GM12878 (cell line): ENCODE measurements around the gene SELENOT. TPM values are rescaled to one million over a fixed set of nuclear protein-coding genes. Genes with fewer than 3 reads are reported as not detected.
"Not testable (repeated sequence)": the region's sequence is repeated elsewhere in the genome, so short reads cannot be mapped to it uniquely, and the experiment has no call there.

Experiments used
- ATAC-seq: fragments of 200-7000 bp; cut with Tn5 transposase; 3 replicates; pipeline ENCODE4 v1.9.1; 2020; ENCODE audit warnings: mild to moderate bottlenecking, moderate library complexity
- BruUV-seq: library from RNA; stranded (reverse); fragments of 400-500 nt; replicated peaks from 2 replicates; lab custom pipeline; 2021; lab: Mats Ljungman, UMichigan
- CTCF ChIA-PET: fragments of 300-600 bp; sonication (Branson Sonifier 250); formaldehyde crosslinking; extraction: SDS; loops from one replicate; lab custom pipeline; 2021; ENCODE audit warnings: inconsistent platforms; lab: Yijun Ruan, JAX
- POLR2A ChIA-PET: fragments of 350-600 bp; formaldehyde crosslinking; extraction: SDS; loops from one replicate; lab custom pipeline; 2021; ENCODE audit warnings: inconsistent platforms; lab: Charles Lee
- RAD21 ChIA-PET: fragments of 300-600 bp; sonication (Branson Sonifier 250); formaldehyde crosslinking; loops from one replicate; lab custom pipeline; 2023; ENCODE audit warnings: antibody characterized with exemption; ENCODE audit not compliant: unreplicated experiment; lab: Charles Lee
- SMC1A ChIA-PET: fragments of 300-600 bp; sonication (Branson Sonifier 250); formaldehyde crosslinking; loops from one replicate; lab custom pipeline; 2023; ENCODE audit not compliant: unreplicated experiment, uncharacterized antibody; lab: Charles Lee
- DNase-seq: peaks from one replicate; pipeline ENCODE4 v3.0.0-alpha.2; 2011; ENCODE audit warnings: low read depth, low spot score
- FAIRE-seq: peaks from 3 replicates; lab custom pipeline; 2011; peaks lifted over from hg19 to GRCh38; lab: Jason Lieb, UNC
- H2AFZ ChIP-seq: 2 replicates; pipeline ENCODE4 v1.6.0; 2011; ENCODE audit warnings: low read depth, low read length, control low read depth; ENCODE audit not compliant: control insufficient read depth
- H3K27ac ChIP-seq: 2 replicates; pipeline ENCODE4 v1.5.1; 2011; ENCODE audit warnings: control low read depth; ENCODE audit not compliant: control insufficient read depth, insufficient read depth
- H3K27me3 ChIP-seq, 2 experiments: replicated peaks in 1 of 2; 2 replicates each; pipeline versions ENCODE4 v1.6.0 to v1.6.1; 2011; ENCODE audit warnings: low read length in 1 of 2; ENCODE audit not compliant: control insufficient read depth in 2 of 2, insufficient read depth in 2 of 2
- H3K36me3 ChIP-seq, 2 experiments: 2 replicates each; pipeline ENCODE4 v1.5.1; 2011; ENCODE audit warnings: low read length in 1 of 2; ENCODE audit not compliant: control insufficient read depth in 2 of 2, insufficient read depth in 2 of 2
- H3K4me1 ChIP-seq: 2 replicates; pipeline ENCODE4 v1.6.1; 2011; ENCODE audit warnings: mild to moderate bottlenecking, low read length, moderate library complexity, mixed read lengths; ENCODE audit not compliant: control insufficient read depth, insufficient read depth
- H3K4me2 ChIP-seq: 2 replicates; pipeline ENCODE4 v1.6.0; 2011; ENCODE audit warnings: control low read depth; ENCODE audit not compliant: control insufficient read depth, insufficient read depth
- H3K4me3 ChIP-seq: fragments of 200-600 bp; sonication (generic); 2 replicates; pipeline ENCODE4 v1.5.1; 2016
- H3K79me2 ChIP-seq: 2 replicates; pipeline ENCODE4 v1.6.0; 2011; ENCODE audit warnings: low read length; ENCODE audit not compliant: control insufficient read depth, insufficient read depth
- H3K9ac ChIP-seq: 2 replicates; pipeline ENCODE4 v1.8.0; 2011; ENCODE audit warnings: low read length, control low read depth, mixed read lengths; ENCODE audit not compliant: control insufficient read depth, insufficient read depth
- H3K9me3 ChIP-seq: replicated peaks from 3 replicates; pipeline ENCODE4 v1.5.1; 2011; ENCODE audit warnings: mild to moderate bottlenecking, low read length; ENCODE audit not compliant: control insufficient read depth, insufficient read depth
- H4K20me1 ChIP-seq: 2 replicates; pipeline ENCODE4 v1.6.0; 2011; ENCODE audit not compliant: control insufficient read depth, insufficient read depth
- ATF7 ChIP-seq: fragments of 450-650 bp; IDR thresholded peaks from 2 replicates; pipeline ENCODE4 v1.6.1; 2016; ENCODE audit warnings: low read depth, mild to moderate bottlenecking
- BMI1 ChIP-seq: fragments of 450-650 bp; IDR thresholded peaks from 2 replicates; pipeline ENCODE4 v1.6.1; 2016; ENCODE audit warnings: mild to moderate bottlenecking, moderate library complexity, borderline replicate concordance
- CEBPZ ChIP-seq: fragments of 150-350 bp; IDR thresholded peaks from 2 replicates; pipeline ENCODE4 v1.6.1; 2016; ENCODE audit warnings: low read depth, low read length
- IKZF2 ChIP-seq, 2 experiments: fragments of 450-650 bp; IDR thresholded peaks; 2 replicates each; pipeline ENCODE4 v1.6.1; 2017; ENCODE audit warnings: mild to moderate bottlenecking in 2 of 2, moderate library complexity in 2 of 2
- NBN ChIP-seq: fragments of 450-650 bp; IDR thresholded peaks from 2 replicates; pipeline ENCODE4 v1.6.1; 2016
- POLR2AphosphoS5 ChIP-seq: IDR thresholded peaks from 2 replicates; pipeline ENCODE4 v1.6.1; 2011; ENCODE audit warnings: mild to moderate bottlenecking, low read length, inconsistent platforms
- RAD51 ChIP-seq: fragments of 450-650 bp; IDR thresholded peaks from 2 replicates; pipeline ENCODE4 v1.6.1; 2016; ENCODE audit warnings: moderate library complexity, mild to moderate bottlenecking, inconsistent platforms
- ZNF687 ChIP-seq: fragments of 450-650 bp; IDR thresholded peaks from 2 replicates; pipeline ENCODE4 v1.6.1; 2017; ENCODE audit warnings: mild to moderate bottlenecking, moderate library complexity
- WGBS: methylation state at CpG from one replicate; pipeline ENCODE4 v1.1.6; 2016; ENCODE audit warnings: low lambda C conversion rate; ENCODE audit not compliant: insufficient replicate concordance, insufficient coverage; ENCODE audit errors: missing lambda C conversion rate; 5-methylcytosine and 5-hydroxymethylcytosine counted together
- in situ Hi-C: fragments of 300-500 bp; cut with MboI; formaldehyde crosslinking; loops from 9 replicates; pipeline ENCODE4 v1.14.3; 2018; ENCODE audit warnings: mixed read lengths
- intact Hi-C: fragments of 100-400 bp; cut with micrococcal nuclease; formaldehyde crosslinking; loops from one replicate; pipeline ENCODE4 v1.14.2; 2022; ENCODE audit not compliant: unreplicated experiment
- polyA plus RNA-seq, 11 experiments: library from polyadenylated mRNA; depleted of rRNA in 4 of 11; unstranded in 6 of 11; stranded (reverse) in 5 of 11; fragments of >200 nt; fragmentation: Nextera tagmentation in 4 of 11; fragmentation: Illumina TruSeq in 1 of 11; extraction: Ambion mirVana in 4 of 11; extraction: Trizol in 1 of 11; gene quantifications; 1 replicate in 1 of 11; 2 replicates in 10 of 11; pipeline versions ENCODE4 v1.2.1 to v1.2.3, GENCODE V29; 2011 to 2016; ENCODE audit warnings: inconsistent platforms in 2 of 11, missing spikeins in 2 of 11, low read depth in 1 of 11
- total RNA-seq, 4 experiments: library from RNA; depleted of rRNA in 3 of 4; stranded (reverse); fragments of >200 nt in 3 of 4; fragmentation: Illumina TruSeq in 1 of 4; extraction: Trizol in 1 of 4; gene quantifications; 2 replicates each; pipeline versions ENCODE4 v1.2.1 to v1.2.3, GENCODE V29; 2013 to 2021
- TF ChIP-seq, protein P1 (sequence below): fragments of 450-650 bp; IDR thresholded peaks from 2 replicates; pipeline ENCODE4 v1.6.1; 2017; ENCODE audit warnings: low read depth, mild to moderate bottlenecking, moderate library complexity

The SELENOT gene
- total and polyA plus RNA-seq, 10 of the 15 experiments (the other 5 are each of a cell fraction or from before 2014, with no cell fraction given): 89.4 to 768 (median 261) TPM

DNA sequence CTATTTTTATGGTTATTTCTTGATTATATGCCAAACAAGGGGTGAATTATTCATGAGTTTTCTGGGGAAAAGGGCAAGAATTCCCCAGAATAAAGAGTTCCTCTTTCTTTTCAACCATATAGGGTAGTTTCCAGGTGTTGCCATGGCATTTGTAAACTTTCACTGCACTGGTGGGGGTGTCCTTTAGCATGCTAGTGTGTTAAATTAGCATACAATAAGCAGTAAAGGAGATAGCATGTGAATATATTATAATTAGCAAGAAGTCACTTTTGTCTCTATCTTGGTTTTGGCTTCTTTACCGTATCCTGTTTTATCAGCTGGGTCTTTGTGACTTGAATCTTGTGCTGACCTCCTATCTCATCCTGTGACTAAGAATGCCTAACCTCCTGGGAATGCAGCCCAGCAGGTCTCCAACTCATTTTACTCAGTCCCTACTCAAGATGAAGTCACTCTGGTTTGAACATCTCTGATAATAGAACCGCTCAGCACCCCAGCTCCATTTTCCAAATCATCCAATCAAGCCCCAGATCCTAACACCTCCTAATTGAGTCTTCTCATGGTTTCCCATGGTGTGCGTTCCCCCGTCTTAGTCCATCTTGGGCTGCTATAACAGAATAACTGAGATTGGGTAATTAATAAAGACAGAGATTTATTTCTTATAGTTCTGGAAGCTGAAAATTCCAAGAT is 3.4 kb upstream of the SELENOT start (continued):
- TF ChIP-seq CEBPZ: no peak
- peak; percentile 24; the same call in 1 of the 2 replicates for TF ChIP-seq ATF7
- TF ChIP-seq BMI1: peak; percentile 91
- TF ChIP-seq, all 136 proteins: peak for 25

DNA sequence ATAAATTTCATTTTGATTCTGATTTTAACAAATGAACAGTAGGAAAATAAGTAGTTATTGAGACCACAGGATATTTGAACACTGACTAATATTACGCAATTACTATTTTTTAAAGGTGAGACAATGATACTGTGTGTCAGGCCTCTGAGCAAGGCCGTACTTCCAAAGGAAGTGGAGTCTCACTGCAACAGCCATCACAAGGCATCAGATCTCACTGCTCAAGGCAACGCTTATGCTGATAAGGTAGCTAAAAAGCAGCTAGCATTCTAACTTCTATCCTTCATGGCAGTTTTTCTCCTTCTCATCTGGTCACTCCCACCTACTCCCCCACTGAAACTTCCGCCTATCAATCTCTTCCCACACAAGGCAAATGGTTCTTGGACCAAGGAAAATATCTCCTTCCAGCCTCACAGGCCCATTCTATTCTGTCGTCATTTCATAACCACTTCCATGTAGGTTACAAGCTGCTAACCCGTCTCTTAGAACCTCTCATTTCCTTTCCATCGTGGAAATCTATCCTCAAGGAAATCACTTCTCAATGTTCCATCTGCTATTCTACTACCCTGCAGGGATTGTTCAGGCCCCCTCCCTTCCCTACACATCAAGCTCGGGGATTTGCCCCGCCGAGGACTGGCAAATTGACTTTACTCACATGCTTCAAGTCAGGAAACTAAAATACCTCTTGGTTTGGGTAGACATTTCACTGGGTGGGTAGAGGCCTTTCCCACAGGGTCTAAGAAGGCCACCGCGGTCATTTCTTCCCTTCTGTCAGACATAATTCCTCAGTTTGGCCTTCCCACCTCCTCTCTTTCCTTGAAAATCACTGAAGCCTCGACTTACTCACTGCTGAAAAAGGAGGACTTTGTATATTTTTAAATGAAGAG is 2.2 kb upstream of the SELENOT start:
- DNase-seq, CTCF ChIA-PET, H3K36me3 ChIP-seq, H3K9me3 ChIP-seq, FAIRE-seq, H3K27me3 ChIP-seq, in situ Hi-C loops, H2AFZ ChIP-seq, ATAC-seq, H4K20me1 ChIP-seq: not testable (repeated sequence)
- Histone ChIP-seq H3K27ac (peak overlapping the region; percentile 88), H3K79me2 (peaks cover 92% of the 10 kb centered on the region), H3K4me1 (peaks cover 18% of the 10 kb centered on the region), H3K4me2 (peak overlapping the region; percentile 82), H3K9ac (peak overlapping the region; percentile 92), H3K4me3 (peak overlapping the region; percentile 92)
- RAD21 ChIA-PET: interaction anchor here (0.6 to 3.3 kb wide), 2 partner anchors 55 to 101 kb away, joined by 4 to 25 read pairs; partner anchors contain the start of genes EIF2A and SERP1
- intact Hi-C loops: loop anchor here (5.0 kb wide), 2 partner anchors 101 to 189 kb away; partner anchors contain the start of gene ERICH6
- SMC1A ChIA-PET: interaction anchor here (0.7 to 1.2 kb wide), 5 partner anchors 51 to 943 kb away, joined by 3 read pairs; partner anchors contain the start of genes EIF2A, SERP1 and WWTR1
- POLR2A ChIA-PET: interaction anchor here (1.0 to 5.0 kb wide), 5 partner anchors 9 to 162 kb away, joined by 3 to 33 read pairs (median 9); partner anchors contain the start of genes EIF2A, SERP1 and SIAH2
- 0% methylated on average over 13 of the region's 13 CpGs for WGBS
- BruUV-seq: TSS peak; percentile 64
- TF ChIP-seq, protein P1, sequence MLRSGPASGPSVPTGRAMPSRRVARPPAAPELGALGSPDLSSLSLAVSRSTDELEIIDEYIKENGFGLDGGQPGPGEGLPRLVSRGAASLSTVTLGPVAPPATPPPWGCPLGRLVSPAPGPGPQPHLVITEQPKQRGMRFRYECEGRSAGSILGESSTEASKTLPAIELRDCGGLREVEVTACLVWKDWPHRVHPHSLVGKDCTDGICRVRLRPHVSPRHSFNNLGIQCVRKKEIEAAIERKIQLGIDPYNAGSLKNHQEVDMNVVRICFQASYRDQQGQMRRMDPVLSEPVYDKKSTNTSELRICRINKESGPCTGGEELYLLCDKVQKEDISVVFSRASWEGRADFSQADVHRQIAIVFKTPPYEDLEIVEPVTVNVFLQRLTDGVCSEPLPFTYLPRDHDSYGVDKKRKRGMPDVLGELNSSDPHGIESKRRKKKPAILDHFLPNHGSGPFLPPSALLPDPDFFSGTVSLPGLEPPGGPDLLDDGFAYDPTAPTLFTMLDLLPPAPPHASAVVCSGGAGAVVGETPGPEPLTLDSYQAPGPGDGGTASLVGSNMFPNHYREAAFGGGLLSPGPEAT: peak; percentile 28
- TF ChIP-seq POLR2AphosphoS5: peak; percentile 67; the same call in 1 of the 2 replicates
- peak; percentile 77 for TF ChIP-seq NBN
- TF ChIP-seq IKZF2 (IDR thresholded peaks at IDR 0.05): peak in 1 of 2 experiments; percentile 45; a peak in 1 of 4 replicates
- 0 out of 2 replicates have a peak, but pooled peaks have one; percentile 24 for TF ChIP-seq RAD51
- 0 out of 2 replicates have a peak, but pooled peaks have one; percentile 20 for TF ChIP-seq ZNF687
